CD4-positive, alpha-beta T cell treated with Interferon gamma for 1 hour (primary cell): ENCODE results near the gene P2RY14.

Experiments
- DNase-seq: peaks from one replicate; pipeline ENCODE4 v3.0.0-alpha.2; 2020

Gene P2RY14

GRCh38 chr3:151300539-151300938 lies 22.2 kb upstream of the P2RY14 start:
- no peak for DNase-seq

GRCh38 chr3:151299006-151299405 lies 20.7 kb upstream of the P2RY14 start:
- DNase-seq: no peak

GRCh38 chr3:151297429-151297828 lies 19.1 kb upstream of the P2RY14 start:
- DNase-seq: no peak

GRCh38 chr3:151296226-151296625 lies 17.9 kb upstream of the P2RY14 start:
- no peak for DNase-seq

- DNase-seq: no peak
Observed at GRCh38 chr3:151293127-151293526, 14.8 kb upstream of the P2RY14 start.

GRCh38 chr3:151290673-151291072 lies 12.3 kb upstream of the P2RY14 start:
- no peak for DNase-seq

- DNase-seq: no peak
Observed at GRCh38 chr3:151289445-151289844, 11.1 kb upstream of the P2RY14 start.

- no peak for DNase-seq
Observed at GRCh38 chr3:151285940-151286339, 7.6 kb upstream of the P2RY14 start.

GRCh38 chr3:151283907-151284461 lies 5.6 kb upstream of the P2RY14 start:
- DNase-seq: no peak

GRCh38 chr3:151283387-151283786 lies 5.0 kb upstream of the P2RY14 start:
- no peak for DNase-seq

GRCh38 chr3:151282921-151283320 lies 4.6 kb upstream of the P2RY14 start:
- DNase-seq: no peak

GRCh38 chr3:151281671-151282324 lies 3.5 kb upstream of the P2RY14 start:
- DNase-seq: no peak

GRCh38 chr3:151276687-151277042 lies 1.7 kb downstream of the P2RY14 start:
- peak; percentile 71 for DNase-seq

- no peak for DNase-seq
Observed at GRCh38 chr3:151276038-151276686, 2.2 kb downstream of the P2RY14 start.

GRCh38 chr3:151275091-151275490 lies 3.3 kb downstream of the P2RY14 start:
- no peak for DNase-seq

GRCh38 chr3:151269631-151270030 lies 8.7 kb downstream of the P2RY14 start:
- no peak for DNase-seq

- no peak for DNase-seq
Observed at GRCh38 chr3:151268267-151269235, 9.8 kb downstream of the P2RY14 start.

GRCh38 chr3:151267066-151267465 lies 11.3 kb downstream of the P2RY14 start:
- DNase-seq: no peak

GRCh38 chr3:151265866-151266265 lies 12.5 kb downstream of the P2RY14 start:
- peak; percentile 87 for DNase-seq

- DNase-seq: no peak
Observed at GRCh38 chr3:151265166-151265565, 13.2 kb downstream of the P2RY14 start.

GRCh38 chr3:151264605-151265004 lies 13.7 kb downstream of the P2RY14 start:
- DNase-seq: no peak

- no peak for DNase-seq
Observed at GRCh38 chr3:151262871-151263525, 15.3 kb downstream of the P2RY14 start.

- no peak for DNase-seq
Observed at GRCh38 chr3:151259664-151260063, 18.7 kb downstream of the P2RY14 start.
